Measurements from ENCODE around the gene CARS2. TPM values are rescaled to one million over a fixed set of nuclear protein-coding genes. Genes with fewer than 3 reads are reported as not detected.

Gene CARS2
- total and polyA plus RNA-seq, 4 donors, result 61.9 to 102 (median 75.0) TPM

- Histone ChIP-seq H3K36me3 (ENCODE audit: control insufficient read depth in 4 of 4, insufficient read depth in 4 of 4, low read length in 4 of 4) (no peaks in the 10 kb centered on the region), H3K4me1 (ENCODE audit: control insufficient read depth in 5 of 5, insufficient read depth in 5 of 5, low read length in 5 of 5) (peaks cover 0 to 7% (median 0%) of the 10 kb centered on the region in 5 donors), H3K4me3 (no peak overlapping the region), H3K27me3 (ENCODE audit: control insufficient read depth in 3 of 3, insufficient read depth in 3 of 3, low read length in 2 of 3) (no peaks in the 10 kb centered on the region), H3K9ac (ENCODE audit: insufficient read depth in 1 of 2, low read length in 2 of 2) (no peak overlapping the region), H3K9me3 (ENCODE audit: control insufficient read depth in 4 of 4, insufficient read depth in 3 of 4, low read length in 3 of 4) (peaks cover 0 to 9% (median 0%) of the 10 kb centered on the region in 4 donors), H3K27ac (ENCODE audit: low read depth in 1 of 2, low read length in 1 of 2) (no peak overlapping the region)
- DNase-seq, result peak in 2 of 3 donors; percentile 4 to 6
- no peak for TF ChIP-seq CTCF (IDR thresholded peaks at IDR 0.05; ENCODE audit: control extremely low read depth, extremely low read depth)
- ATAC-seq (ENCODE audit: insufficient read depth, low FRiP score), result no peak
- 75 to 89% methylated on average over 1 of the region's 1 CpG for WGBS, 2 donors
Observed at GRCh38 chr13:110743687-110744086, 37.8 kb upstream of the CARS2 start.

- TF ChIP-seq CTCF (IDR thresholded peaks at IDR 0.05; ENCODE audit: control extremely low read depth, extremely low read depth), result no peak
- H3K9me3 ChIP-seq (ENCODE audit: control insufficient read depth in 4 of 4, insufficient read depth in 3 of 4, low read length in 3 of 4), result peaks cover 0 to 4% (median under 1%) of the 10 kb centered on the region in 4 donors
- no peak overlapping the region for H3K27ac ChIP-seq (ENCODE audit: low read depth in 1 of 2, low read length in 1 of 2)
- H3K27me3 ChIP-seq (ENCODE audit: control insufficient read depth in 3 of 3, insufficient read depth in 3 of 3, low read length in 2 of 3), result no peaks in the 10 kb centered on the region
- ATAC-seq (ENCODE audit: insufficient read depth, low FRiP score) (no peak), DNase-seq (no peak)
- no peak overlapping the region for H3K9ac ChIP-seq (ENCODE audit: insufficient read depth in 1 of 2, low read length in 2 of 2)
- no peaks in the 10 kb centered on the region for H3K36me3 ChIP-seq (ENCODE audit: control insufficient read depth in 4 of 4, insufficient read depth in 4 of 4, low read length in 4 of 4)
- H3K4me1 ChIP-seq (ENCODE audit: control insufficient read depth in 5 of 5, insufficient read depth in 5 of 5, low read length in 5 of 5), result no peaks in the 10 kb centered on the region
- H3K4me3 ChIP-seq, result no peak overlapping the region
Observed at GRCh38 chr13:110737555-110737954, 31.6 kb upstream of the CARS2 start.

- 93% methylated on average over 5 of the region's 5 CpGs for WGBS, 2 donors
- Histone ChIP-seq H3K4me3 (no peak overlapping the region), H3K9ac (ENCODE audit: insufficient read depth in 1 of 2, low read length in 2 of 2) (no peak overlapping the region), H3K36me3 (ENCODE audit: control insufficient read depth in 4 of 4, insufficient read depth in 4 of 4, low read length in 4 of 4) (no peaks in the 10 kb centered on the region), H3K27ac (ENCODE audit: low read depth in 1 of 2, low read length in 1 of 2) (no peak overlapping the region), H3K4me1 (ENCODE audit: control insufficient read depth in 5 of 5, insufficient read depth in 5 of 5, low read length in 5 of 5) (no peaks in the 10 kb centered on the region), H3K27me3 (ENCODE audit: control insufficient read depth in 3 of 3, insufficient read depth in 3 of 3, low read length in 2 of 3) (no peaks in the 10 kb centered on the region), H3K9me3 (ENCODE audit: control insufficient read depth in 4 of 4, insufficient read depth in 3 of 4, low read length in 3 of 4) (peaks cover 0 to 4% (median under 1%) of the 10 kb centered on the region in 4 donors)
- no peak for TF ChIP-seq CTCF (IDR thresholded peaks at IDR 0.05; ENCODE audit: control extremely low read depth, extremely low read depth)
- DNase-seq (no peak), ATAC-seq (ENCODE audit: insufficient read depth, low FRiP score) (no peak)
Observed at GRCh38 chr13:110734561-110734960, 28.6 kb upstream of the CARS2 start.

GRCh38 chr13:110731072-110731471 is 25.2 kb upstream of the CARS2 start:
- peaks cover 0 to 4% (median 0%) of the 10 kb centered on the region in 5 donors for H3K4me1 ChIP-seq (ENCODE audit: control insufficient read depth in 5 of 5, insufficient read depth in 5 of 5, low read length in 5 of 5)
- H3K9me3 ChIP-seq (ENCODE audit: control insufficient read depth in 4 of 4, insufficient read depth in 3 of 4, low read length in 3 of 4), result no peaks in the 10 kb centered on the region
- H3K36me3 ChIP-seq (ENCODE audit: control insufficient read depth in 4 of 4, insufficient read depth in 4 of 4, low read length in 4 of 4), result peaks cover 0 to 2% (median 0%) of the 10 kb centered on the region in 4 donors
- no peak overlapping the region for H3K4me3 ChIP-seq
- DNase-seq (no peak), ATAC-seq (ENCODE audit: insufficient read depth, low FRiP score) (no peak)
- H3K9ac ChIP-seq (ENCODE audit: insufficient read depth in 1 of 2, low read length in 2 of 2), result no peak overlapping the region
- WGBS, 2 donors, result 96% methylated on average over 3 of the region's 3 CpGs
- H3K27me3 ChIP-seq (ENCODE audit: control insufficient read depth in 3 of 3, insufficient read depth in 3 of 3, low read length in 2 of 3), result no peaks in the 10 kb centered on the region
- no peak for TF ChIP-seq CTCF (IDR thresholded peaks at IDR 0.05; ENCODE audit: control extremely low read depth, extremely low read depth)
- H3K27ac ChIP-seq (ENCODE audit: low read depth in 1 of 2, low read length in 1 of 2), result no peak overlapping the region

All from lung (tissue), 12 donors.